HG03354 (cell line): ENCODE measurements around the gene PDLIM5.

ENCODE experiments used
- ATAC-seq: cut with Tn5 transposase; IDR thresholded peaks from one replicate; pipeline ENCODE4 v1.9.1; 2021; ENCODE audit warnings: mild to moderate bottlenecking; ENCODE audit not compliant: unreplicated experiment, poor library complexity, severe bottlenecking

PDLIM5 gene

DNA sequence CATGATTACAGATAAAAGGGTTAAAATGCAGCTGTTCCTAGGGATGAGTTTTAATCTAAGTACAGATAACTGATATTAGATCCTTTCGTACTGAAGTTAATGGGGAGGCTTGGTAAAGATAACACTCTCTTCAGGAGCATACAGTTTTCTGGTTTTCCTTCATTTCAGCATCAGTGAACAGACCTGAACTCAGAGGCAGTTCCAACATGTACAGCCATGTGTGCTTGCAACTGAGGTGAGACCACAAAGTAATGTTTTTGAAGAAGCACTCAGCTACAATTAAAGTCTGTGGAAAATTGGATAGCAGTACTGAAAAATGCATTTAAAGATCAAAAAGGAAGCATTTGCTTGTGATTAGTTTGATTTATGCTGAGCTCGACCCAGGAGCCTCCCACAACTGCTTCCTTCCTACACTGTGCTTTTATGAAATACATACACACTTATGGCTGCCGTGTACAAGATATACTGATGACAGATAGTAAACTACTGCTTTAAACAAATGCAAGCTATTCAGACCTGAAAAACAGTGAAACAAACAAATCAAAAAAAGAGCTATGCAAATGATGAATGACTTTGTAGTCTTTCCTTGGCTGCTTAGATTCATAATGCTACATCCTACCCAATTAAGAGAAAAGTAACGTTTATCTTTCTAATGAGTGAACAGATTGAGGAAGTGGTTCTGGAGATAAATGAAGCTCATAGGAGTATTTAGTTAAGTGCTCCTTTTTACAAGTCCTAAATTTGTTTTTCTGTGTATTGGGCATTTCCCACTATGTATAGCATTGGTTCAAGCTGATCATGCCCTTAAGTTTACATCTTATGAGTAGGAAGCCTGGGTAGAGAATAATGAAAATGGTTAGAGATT, 68.4 kb downstream of the PDLIM5 start:
- peak; percentile 47 for ATAC-seq

DNA sequence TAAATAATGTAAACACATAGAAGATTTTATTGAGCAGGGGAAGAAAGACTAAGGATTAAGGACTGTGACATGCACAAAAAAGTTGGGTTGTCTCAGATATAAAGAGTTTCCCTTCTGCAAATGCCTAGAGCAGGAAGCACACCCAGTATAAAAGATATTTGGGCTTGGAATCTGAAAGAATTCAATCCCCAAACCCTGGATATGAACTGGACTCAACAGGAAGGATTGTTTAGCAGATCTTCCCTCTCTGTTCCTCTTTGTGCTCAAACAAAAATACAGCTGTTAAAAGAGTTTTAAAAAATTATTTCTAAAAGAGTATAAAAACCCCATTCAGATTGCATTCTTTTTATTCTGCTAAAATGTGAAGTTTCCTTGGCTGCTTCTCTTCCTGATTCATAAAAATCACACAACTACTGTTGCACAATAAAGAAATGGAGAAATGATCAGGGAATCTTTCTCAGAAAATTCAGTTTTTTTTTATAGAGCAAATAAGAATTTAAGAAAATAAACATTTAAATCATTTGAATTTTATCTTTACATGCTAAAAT, 71.4 kb downstream of the PDLIM5 start:
- ATAC-seq: no peak

GRCh38 chr4:94523617-94524016, 71.9 kb downstream of the PDLIM5 start:
- ATAC-seq: no peak

DNA sequence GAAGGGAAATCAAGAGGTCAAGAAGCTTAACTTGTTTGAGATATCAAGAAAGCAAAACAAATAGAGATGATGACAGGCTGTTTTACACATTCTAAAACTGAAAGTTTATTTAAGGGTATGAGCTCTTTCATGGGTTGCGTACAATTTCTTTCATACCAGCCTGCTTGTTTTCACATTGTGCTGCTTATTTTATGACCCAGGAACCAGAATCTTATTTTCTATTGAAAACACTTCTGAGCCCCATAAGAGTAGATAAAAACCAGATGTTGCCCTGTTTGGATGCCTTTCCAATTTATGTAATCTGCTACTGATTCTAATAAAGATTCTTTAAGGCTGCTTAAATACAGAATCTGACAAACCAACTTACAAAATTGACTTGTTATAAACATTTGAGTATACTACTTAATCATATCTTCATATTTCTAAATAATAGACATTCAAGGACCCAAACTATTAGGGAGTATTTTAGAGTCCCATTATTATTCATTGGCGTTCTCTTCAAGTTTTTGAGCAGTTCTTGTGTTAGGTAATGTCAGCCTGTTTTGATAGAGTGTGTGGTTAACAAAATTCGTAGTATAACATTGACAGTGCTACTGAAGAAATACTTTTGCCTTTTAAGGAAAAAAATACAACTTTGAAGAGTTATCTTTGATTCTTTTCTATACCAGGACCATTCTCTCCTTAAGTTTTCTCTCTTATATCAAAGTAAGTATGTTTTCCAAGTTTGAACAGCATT, 74.4 kb downstream of the PDLIM5 start:
- peak; percentile 60 for ATAC-seq

GRCh38 chr4:94527556-94528233, 76.0 kb downstream of the PDLIM5 start:
- ATAC-seq: no peak

- no peak for ATAC-seq
Measured at GRCh38 chr4:94528792-94529451, 77.2 kb downstream of the PDLIM5 start.

DNA sequence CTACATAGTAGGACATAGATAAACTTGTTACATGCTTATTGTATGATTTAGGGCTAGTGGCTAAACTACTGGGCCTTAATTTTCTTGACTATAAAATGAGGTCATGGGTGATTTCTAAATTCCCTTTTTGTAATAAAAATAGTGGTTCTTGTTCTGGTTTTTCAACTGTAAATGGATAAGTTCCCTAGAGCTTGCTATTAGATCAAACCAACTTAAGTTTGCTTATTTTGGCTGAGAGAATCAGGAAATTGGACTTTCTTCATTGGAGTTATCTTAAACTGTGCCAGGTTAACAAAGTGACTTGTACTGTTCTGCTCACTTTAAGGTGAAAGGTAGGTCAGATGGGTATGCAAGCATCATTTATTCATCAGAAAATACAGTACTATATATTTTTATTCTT, 78.3 kb downstream of the PDLIM5 start:
- no peak for ATAC-seq

- ATAC-seq: no peak
Measured at GRCh38 chr4:94531991-94532789, 80.4 kb downstream of the PDLIM5 start.

GRCh38 chr4:94533405-94534223, 81.9 kb downstream of the PDLIM5 start:
- peak; percentile 40 for ATAC-seq

DNA sequence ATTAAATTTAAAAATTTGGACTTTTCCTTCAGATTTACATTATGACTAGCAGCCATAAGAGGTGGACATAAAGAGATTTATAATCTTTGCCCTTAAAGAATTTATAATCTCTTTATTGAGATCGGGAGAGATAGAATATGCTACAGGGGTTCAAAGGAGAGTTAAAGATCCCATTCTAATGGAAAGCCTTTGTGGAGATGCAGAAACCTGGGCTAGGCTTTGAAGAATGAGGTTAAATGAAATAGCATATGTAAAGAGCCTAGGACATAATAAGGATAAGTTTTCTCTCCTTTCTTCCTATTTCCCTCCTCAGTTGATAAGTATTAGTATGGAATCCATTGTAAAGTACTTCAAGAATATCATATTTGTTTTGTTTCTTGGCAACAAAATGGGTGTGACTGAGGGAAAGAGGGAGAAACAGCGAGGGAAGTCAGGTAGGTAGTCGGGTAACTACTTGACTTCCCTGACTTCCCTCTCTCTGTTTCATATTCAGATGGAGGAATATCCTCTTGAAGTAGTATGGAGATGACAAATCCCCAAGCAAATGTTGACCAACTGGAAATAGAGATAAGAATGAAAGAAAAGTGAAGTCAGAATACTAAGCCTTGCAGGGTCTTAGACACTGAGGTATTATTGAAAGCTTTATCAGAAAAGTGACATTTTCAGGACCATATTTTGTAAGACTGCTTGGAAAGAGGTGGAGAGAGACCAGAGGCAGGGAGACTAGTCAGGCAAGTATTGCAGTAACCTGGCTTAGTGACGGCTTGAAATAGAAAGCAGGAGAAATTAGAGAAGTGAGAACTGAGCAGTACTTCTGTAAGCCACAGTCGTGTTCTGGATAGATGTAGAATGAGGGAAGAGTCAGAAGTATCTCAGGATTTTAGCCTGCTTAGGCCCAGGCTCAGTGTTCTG, 82.9 kb downstream of the PDLIM5 start:
- ATAC-seq: peak; percentile 88

DNA sequence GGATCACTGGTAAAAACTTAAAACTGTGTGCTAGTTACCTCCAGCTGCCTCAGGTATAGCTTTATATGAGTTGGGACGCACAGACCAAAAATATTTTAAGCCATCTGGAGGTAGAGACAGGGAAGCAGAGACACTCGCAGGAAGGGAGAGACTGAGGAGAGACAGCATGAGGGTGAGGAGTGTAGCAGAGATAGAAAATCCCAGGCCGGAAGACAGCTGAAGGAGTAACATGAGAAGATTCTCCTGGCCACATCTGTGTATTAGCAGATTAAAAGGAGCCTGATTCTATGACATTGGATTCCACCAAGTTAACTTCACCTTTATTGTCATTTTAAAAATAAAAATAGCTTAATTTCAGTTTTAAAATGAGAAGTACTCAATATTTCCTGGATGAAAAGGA, 84.3 kb downstream of the PDLIM5 start:
- no peak for ATAC-seq

DNA sequence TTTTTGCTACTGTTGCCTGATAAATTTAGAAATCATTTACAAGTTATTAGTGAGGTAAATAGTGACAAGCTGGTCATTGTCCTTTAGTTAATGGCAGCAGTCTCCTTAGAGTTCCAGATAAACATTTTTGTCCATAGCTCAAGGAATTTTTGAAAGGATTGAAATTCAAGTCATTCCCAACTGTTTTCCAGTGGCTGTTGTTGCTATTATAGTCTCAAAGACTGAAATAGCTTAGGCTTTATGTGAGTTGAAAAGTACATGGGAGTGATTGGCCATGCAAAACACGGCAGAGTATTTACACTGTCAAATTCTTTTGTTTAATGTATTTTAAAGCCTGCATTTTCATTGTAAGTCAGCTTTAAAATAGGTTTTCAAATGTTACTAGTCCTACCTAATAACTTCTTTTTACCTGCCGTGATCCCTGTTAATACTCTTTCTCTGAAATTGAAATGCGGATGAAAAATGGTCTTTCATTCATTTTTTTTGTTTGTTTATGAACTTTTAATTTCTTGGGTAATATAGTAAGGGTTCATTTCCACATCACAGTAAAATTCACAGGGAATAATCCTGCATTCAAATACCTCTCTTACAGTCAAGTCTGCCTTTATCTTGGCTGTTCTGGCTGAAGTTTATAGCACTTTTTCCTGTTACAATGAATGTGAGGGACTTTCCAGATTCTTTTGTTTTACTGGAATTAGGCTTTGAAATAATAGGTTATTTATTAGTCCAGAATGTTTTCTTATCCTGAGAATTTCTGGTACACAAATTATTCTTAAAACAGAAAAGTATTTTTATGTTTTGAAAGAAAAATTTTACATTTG, 85.1 kb downstream of the PDLIM5 start:
- ATAC-seq: no peak

- no peak for ATAC-seq
Measured at GRCh38 chr4:94537921-94538628, 86.3 kb downstream of the PDLIM5 start.

- ATAC-seq: no peak
Measured at GRCh38 chr4:94540476-94540875, 88.7 kb downstream of the PDLIM5 start.

GRCh38 chr4:94544811-94545210, 93.1 kb downstream of the PDLIM5 start:
- ATAC-seq: no peak

DNA sequence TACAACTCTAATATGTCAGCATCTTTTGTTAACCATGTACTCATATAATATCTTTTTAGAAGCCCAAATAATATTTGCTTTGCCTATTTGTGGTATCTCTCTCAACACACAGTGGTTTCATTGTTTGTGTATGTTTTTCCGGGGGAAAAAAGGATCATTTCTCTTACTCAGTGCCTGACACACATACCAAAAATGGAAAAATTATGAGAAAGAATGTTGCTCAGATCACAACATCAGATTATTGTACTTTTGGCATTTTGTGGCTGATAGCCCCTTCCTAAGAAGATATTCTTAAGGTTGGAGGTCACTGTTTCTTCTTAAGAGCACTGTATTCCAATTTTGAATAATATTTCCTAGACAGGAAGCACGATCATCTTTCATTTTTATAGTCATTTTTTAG, 93.6 kb downstream of the PDLIM5 start:
- ATAC-seq: no peak
